HepG2 (cell line): Measurements from ENCODE around the gene QKI.

Experiments used
- ASH2L ChIP-seq: fragments of 300-600, 200-600 bp; sonication (generic); IDR thresholded peaks from 2 replicates; pipeline ENCODE4 v1.7.0; 2017; ENCODE audit warnings: low read depth, mild to moderate bottlenecking, moderate library complexity, mixed read lengths, low read length; ENCODE audit not compliant: insufficient read length
- EHMT2 ChIP-seq: fragments of 200-600 bp; sonication (generic); IDR thresholded peaks from 2 replicates; pipeline ENCODE4 v1.7.0; 2017; ENCODE audit warnings: antibody characterized with exemption, low read depth, low read length, borderline replicate concordance
- ELF1 ChIP-seq: sonication (generic); formaldehyde crosslinking; IDR thresholded peaks from 2 replicates; pipeline ENCODE4 v1.4.0; 2020; ENCODE audit warnings: missing genetic modification reagents
- EP300 ChIP-seq, 3 experiments: sonication (generic) in 1 of 3; formaldehyde crosslinking in 1 of 3; IDR thresholded peaks; 2 replicates each; pipeline versions ENCODE4 v1.5.1 to v1.6.1; 2011 to 2020; ENCODE audit warnings: low read depth in 2 of 3, low read length in 2 of 3, borderline replicate concordance in 1 of 3, improper control_type of control experiment in 1 of 3, mild to moderate bottlenecking in 1 of 3, missing genetic modification reagents in 1 of 3, moderate library complexity in 1 of 3
- FOSL1 ChIP-seq: sonication (generic); formaldehyde crosslinking; IDR thresholded peaks from 2 replicates; pipeline ENCODE4 v1.9.0; 2021; ENCODE audit warnings: missing genetic modification reagents, borderline replicate concordance
- GABPA ChIP-seq, 2 experiments: IDR thresholded peaks; 2 replicates each; pipeline ENCODE4 v1.6.1; 2011 to 2016; ENCODE audit warnings: low read depth in 2 of 2, low read length in 1 of 2, missing biosample characterization in 1 of 2, missing genetic modification characterization in 1 of 2
- IRX3 ChIP-seq: sonication (generic); formaldehyde crosslinking; IDR thresholded peaks from 2 replicates; pipeline ENCODE4 v1.8.1; 2023; ENCODE audit warnings: mild to moderate bottlenecking, low read depth, missing genetic modification reagents, borderline replicate concordance
- MAZ ChIP-seq, 2 experiments: sonication (generic) in 1 of 2; formaldehyde crosslinking in 1 of 2; IDR thresholded peaks; 2 replicates each; pipeline versions ENCODE4 v1.5.0 to v1.6.1; 2012 to 2020; ENCODE audit warnings: low read depth in 2 of 2, mild to moderate bottlenecking in 2 of 2, borderline replicate concordance in 1 of 2, improper control_type of control experiment in 1 of 2, low read length in 1 of 2, missing genetic modification reagents in 1 of 2, moderate library complexity in 1 of 2
- MTA1 ChIP-seq: sonication (generic); formaldehyde crosslinking; IDR thresholded peaks from 2 replicates; pipeline ENCODE4 v1.4.0; 2020; ENCODE audit warnings: missing genetic modification reagents, mild to moderate bottlenecking, borderline replicate concordance
- POLR2A ChIP-seq, 2 experiments: IDR thresholded peaks; 2 replicates each; pipeline ENCODE4 v1.6.1; 2011; ENCODE audit warnings: low read depth in 2 of 2, low read length in 2 of 2, mild to moderate bottlenecking in 1 of 2, moderate library complexity in 1 of 2; ENCODE audit not compliant: insufficient read depth in 1 of 2
- ZNF274 ChIP-seq: sonication (generic); formaldehyde crosslinking; IDR thresholded peaks from 2 replicates; pipeline ENCODE4 v1.5.1; 2020; ENCODE audit warnings: mild to moderate bottlenecking, missing genetic modification reagents
- TF ChIP-seq, protein P1 (sequence below): sonication (generic); formaldehyde crosslinking; IDR thresholded peaks from 2 replicates; pipeline ENCODE4 v1.5.0; 2020; ENCODE audit warnings: mild to moderate bottlenecking, missing genetic modification reagents, moderate library complexity
- TF ChIP-seq, protein P2 (sequence below): sonication (generic); formaldehyde crosslinking; IDR thresholded peaks from 2 replicates; pipeline ENCODE4 v1.4.0; 2020; ENCODE audit warnings: missing genetic modification reagents, borderline replicate concordance

DNA sequence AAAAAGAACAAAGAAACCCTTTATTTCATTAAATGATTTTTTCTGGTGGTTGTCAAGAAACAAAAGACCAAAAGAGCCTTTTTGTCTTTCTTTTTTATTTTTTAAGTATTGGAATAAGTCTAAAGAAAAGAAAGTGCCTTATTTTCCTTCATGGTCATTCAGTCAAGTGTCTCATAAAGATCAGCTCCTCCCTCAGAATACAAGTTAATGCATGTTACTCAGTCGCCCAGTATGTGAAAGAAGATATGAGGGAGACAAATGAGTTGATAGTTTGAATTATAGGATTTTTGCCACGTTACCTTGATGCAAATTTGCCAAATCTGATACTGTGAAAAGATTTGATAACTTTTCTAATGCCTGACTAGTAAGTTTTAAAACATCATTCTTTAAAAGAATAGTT, 157.2 kb downstream of the QKI start:
- TF ChIP-seq ASH2L (no peak), MAZ (IDR thresholded peaks at IDR 0.05; ENCODE audit: borderline replicate concordance, low read depth, low read length) (no peak), MAZ (CRISPR knock-in tag; IDR thresholded peaks at IDR 0.05; ENCODE audit: low read depth) (no peak), POLR2A (IDR thresholded peaks at IDR 0.05; ENCODE audit: insufficient read depth in 1 of 2, low read depth in 2 of 2, low read length in 2 of 2) (no peak), IRX3 (no peak), ZNF274 (CRISPR knock-in tag) (no peak), EHMT2 (no peak), ELF1 (no peak), FOSL1 (CRISPR knock-in tag) (no peak), EP300 (IDR thresholded peaks at IDR 0.05; ENCODE audit: low read depth in 2 of 2, low read length in 2 of 2) (no peak), EP300 (CRISPR knock-in tag; IDR thresholded peaks at IDR 0.05; ENCODE audit: borderline replicate concordance) (no peak), MTA1 (CRISPR knock-in tag) (no peak), GABPA (IDR thresholded peaks at IDR 0.05; ENCODE audit: low read depth, low read length) (no peak), GABPA (CRISPR knock-in tag; IDR thresholded peaks at IDR 0.05; ENCODE audit: low read depth) (no peak)
- TF ChIP-seq, protein P1, sequence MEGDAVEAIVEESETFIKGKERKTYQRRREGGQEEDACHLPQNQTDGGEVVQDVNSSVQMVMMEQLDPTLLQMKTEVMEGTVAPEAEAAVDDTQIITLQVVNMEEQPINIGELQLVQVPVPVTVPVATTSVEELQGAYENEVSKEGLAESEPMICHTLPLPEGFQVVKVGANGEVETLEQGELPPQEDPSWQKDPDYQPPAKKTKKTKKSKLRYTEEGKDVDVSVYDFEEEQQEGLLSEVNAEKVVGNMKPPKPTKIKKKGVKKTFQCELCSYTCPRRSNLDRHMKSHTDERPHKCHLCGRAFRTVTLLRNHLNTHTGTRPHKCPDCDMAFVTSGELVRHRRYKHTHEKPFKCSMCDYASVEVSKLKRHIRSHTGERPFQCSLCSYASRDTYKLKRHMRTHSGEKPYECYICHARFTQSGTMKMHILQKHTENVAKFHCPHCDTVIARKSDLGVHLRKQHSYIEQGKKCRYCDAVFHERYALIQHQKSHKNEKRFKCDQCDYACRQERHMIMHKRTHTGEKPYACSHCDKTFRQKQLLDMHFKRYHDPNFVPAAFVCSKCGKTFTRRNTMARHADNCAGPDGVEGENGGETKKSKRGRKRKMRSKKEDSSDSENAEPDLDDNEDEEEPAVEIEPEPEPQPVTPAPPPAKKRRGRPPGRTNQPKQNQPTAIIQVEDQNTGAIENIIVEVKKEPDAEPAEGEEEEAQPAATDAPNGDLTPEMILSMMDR (CRISPR knock-in tag) = no peak
- TF ChIP-seq, protein P2, sequence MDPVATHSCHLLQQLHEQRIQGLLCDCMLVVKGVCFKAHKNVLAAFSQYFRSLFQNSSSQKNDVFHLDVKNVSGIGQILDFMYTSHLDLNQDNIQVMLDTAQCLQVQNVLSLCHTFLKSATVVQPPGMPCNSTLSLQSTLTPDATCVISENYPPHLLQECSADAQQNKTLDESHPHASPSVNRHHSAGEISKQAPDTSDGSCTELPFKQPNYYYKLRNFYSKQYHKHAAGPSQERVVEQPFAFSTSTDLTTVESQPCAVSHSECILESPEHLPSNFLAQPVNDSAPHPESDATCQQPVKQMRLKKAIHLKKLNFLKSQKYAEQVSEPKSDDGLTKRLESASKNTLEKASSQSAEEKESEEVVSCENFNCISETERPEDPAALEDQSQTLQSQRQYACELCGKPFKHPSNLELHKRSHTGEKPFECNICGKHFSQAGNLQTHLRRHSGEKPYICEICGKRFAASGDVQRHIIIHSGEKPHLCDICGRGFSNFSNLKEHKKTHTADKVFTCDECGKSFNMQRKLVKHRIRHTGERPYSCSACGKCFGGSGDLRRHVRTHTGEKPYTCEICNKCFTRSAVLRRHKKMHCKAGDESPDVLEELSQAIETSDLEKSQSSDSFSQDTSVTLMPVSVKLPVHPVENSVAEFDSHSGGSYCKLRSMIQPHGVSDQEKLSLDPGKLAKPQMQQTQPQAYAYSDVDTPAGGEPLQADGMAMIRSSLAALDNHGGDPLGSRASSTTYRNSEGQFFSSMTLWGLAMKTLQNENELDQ (CRISPR knock-in tag) = no peak
